Uterus (tissue), 4 donors: ENCODE data around the gene PRKN. TPM values are rescaled to one million over a fixed set of nuclear protein-coding genes. Genes with fewer than 3 reads are reported as not detected.

ENCODE experiments used
- DNase-seq, 2 donors: peaks; one replicate each; pipeline ENCODE4 v3.0.0-alpha.2; 2019 to 2020
- H3K27ac ChIP-seq, 2 donors: fragments of 200-600 bp; sonication (generic); 1 replicate in 1 of 2; 2 replicates in 1 of 2; pipeline ENCODE4 v1.5.1; 2016 to 2018
- H3K27me3 ChIP-seq, 2 donors: fragments of 200-600 bp; sonication (generic); one replicate each; pipeline ENCODE4 v1.5.1; 2018 to 2019; ENCODE audit warnings: control low read depth in 1 of 2
- H3K36me3 ChIP-seq, 2 donors: fragments of 200-600 bp; sonication (generic); one replicate each; pipeline ENCODE4 v1.5.1; 2019; ENCODE audit warnings: control low read depth in 1 of 2
- H3K4me1 ChIP-seq, 2 donors: fragments of 200-600 bp; sonication (generic); one replicate each; pipeline ENCODE4 v1.5.1; 2018 to 2019; ENCODE audit warnings: control low read depth in 1 of 2
- H3K4me3 ChIP-seq, 2 donors: fragments of 200-600 bp; sonication (generic); 1 replicate in 1 of 2; 2 replicates in 1 of 2; pipeline ENCODE4 v1.5.1; 2018 to 2019; ENCODE audit warnings: mild to moderate bottlenecking in 1 of 2
- H3K9me3 ChIP-seq, 2 donors: fragments of 200-600 bp; sonication (generic); one replicate each; pipeline ENCODE4 v1.5.1; 2019; ENCODE audit warnings: control low read depth in 1 of 2
- POLR2A ChIP-seq, 2 donors: fragments of 450-650 bp; IDR thresholded peaks; one replicate each; pipeline ENCODE4 v1.6.1; 2016; ENCODE audit warnings: antibody characterized with exemption in 2 of 2, mild to moderate bottlenecking in 1 of 2, moderate library complexity in 1 of 2
- intact Hi-C: fragments of 100-400 bp; cut with DNase I; formaldehyde crosslinking; loops from one replicate; pipeline ENCODE4 v1.15.1; 2023; ENCODE audit warnings: low total_unique reads
- total RNA-seq, 4 donors: library from RNA; depleted of rRNA in 3 of 4; stranded (reverse); fragments of >200 nt in 3 of 4; gene quantifications; one replicate each; pipeline versions ENCODE4 v1.1.0 to v1.2.4, GENCODE V29; 2014 to 2023
- TF ChIP-seq, protein P1 (sequence below), 4 experiments: fragments of 200-600 bp in 2 of 4; fragments of 450-650 bp in 2 of 4; sonication (generic) in 2 of 4; IDR thresholded peaks; one replicate each; pipeline ENCODE4 v1.5.1; 2016 to 2019; ENCODE audit warnings: antibody characterized with exemption in 4 of 4, mild to moderate bottlenecking in 2 of 4, moderate library complexity in 1 of 4
- donor health status: DM: yes; HTN: yes; CAD: no.

The PRKN gene
- total RNA-seq, 4 donors from 2014 or later: 10.2 to 21.3 (median 13.1) TPM

DNA sequence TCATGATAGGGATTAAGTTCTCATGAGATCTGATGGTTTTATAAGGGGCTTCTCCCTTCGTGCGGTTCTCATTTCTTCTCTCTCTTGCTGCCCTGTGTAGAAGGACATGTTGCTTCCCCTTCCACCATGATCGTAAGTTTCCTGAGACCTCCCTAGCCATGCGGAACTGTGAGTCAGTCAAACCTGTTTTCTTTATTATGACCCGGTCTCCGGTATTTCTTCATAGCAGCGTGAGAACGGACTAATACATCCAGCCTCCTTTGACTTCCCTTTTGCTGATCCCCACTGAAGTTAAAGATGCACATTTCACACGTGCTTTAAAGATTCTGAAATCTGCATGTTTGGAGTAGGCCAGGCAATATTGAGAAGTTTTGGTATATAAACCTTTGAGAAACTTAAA, 543.1 kb downstream of the PRKN start:
- no peak for DNase-seq
- intact Hi-C loops: no loop called here
- TF ChIP-seq POLR2A (IDR thresholded peaks at IDR 0.05): no peak
- TF ChIP-seq, protein P1, sequence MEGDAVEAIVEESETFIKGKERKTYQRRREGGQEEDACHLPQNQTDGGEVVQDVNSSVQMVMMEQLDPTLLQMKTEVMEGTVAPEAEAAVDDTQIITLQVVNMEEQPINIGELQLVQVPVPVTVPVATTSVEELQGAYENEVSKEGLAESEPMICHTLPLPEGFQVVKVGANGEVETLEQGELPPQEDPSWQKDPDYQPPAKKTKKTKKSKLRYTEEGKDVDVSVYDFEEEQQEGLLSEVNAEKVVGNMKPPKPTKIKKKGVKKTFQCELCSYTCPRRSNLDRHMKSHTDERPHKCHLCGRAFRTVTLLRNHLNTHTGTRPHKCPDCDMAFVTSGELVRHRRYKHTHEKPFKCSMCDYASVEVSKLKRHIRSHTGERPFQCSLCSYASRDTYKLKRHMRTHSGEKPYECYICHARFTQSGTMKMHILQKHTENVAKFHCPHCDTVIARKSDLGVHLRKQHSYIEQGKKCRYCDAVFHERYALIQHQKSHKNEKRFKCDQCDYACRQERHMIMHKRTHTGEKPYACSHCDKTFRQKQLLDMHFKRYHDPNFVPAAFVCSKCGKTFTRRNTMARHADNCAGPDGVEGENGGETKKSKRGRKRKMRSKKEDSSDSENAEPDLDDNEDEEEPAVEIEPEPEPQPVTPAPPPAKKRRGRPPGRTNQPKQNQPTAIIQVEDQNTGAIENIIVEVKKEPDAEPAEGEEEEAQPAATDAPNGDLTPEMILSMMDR (IDR thresholded peaks at IDR 0.05): no peak
- Histone ChIP-seq H3K27ac (no peak overlapping the region), H3K36me3 (no peaks in the 10 kb centered on the region), H3K4me1 (no peaks in the 10 kb centered on the region), H3K27me3 (no peaks in the 10 kb centered on the region), H3K4me3 (no peak overlapping the region), H3K9me3 (no peaks in the 10 kb centered on the region)

DNA sequence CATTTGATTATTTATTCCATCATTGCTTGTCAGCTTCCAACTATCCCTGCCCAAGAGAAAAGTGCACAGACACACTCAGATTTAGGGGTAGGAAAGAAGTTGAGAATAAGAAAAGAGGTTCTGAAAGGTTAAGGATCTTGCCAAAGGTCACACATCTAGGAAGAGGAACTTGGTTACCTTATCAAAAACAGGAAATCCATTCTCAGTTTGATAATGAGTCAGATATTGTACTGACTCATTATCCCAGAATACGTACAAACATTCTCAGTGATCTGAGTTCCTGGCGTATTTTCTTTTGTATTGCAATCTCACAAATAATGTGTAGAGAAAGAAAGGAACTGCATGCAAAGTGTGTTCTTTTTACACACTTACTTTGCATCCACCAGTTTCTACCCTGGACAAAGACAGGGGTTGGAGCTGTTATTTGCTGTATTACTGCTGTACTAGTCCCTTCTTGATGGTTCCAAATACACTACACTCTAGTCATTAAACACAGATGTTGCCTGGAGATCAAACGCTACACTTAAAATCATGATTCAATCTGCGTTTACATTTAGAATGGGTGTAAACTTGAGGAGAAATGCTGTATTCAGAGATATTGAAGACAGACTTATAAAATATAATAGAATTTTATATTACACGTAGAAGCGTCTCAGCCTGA, 545.7 kb downstream of the PRKN start:
- no peak for DNase-seq
- no peak overlapping the region for H3K4me3 ChIP-seq
- H3K9me3 ChIP-seq: no peaks in the 10 kb centered on the region
- no peak overlapping the region for H3K27ac ChIP-seq
- intact Hi-C loops: no loop called here
- H3K36me3 ChIP-seq: no peaks in the 10 kb centered on the region
- no peak for TF ChIP-seq POLR2A (IDR thresholded peaks at IDR 0.05)
- TF ChIP-seq, protein P1 (IDR thresholded peaks at IDR 0.05): no peak
- no peaks in the 10 kb centered on the region for H3K4me1 ChIP-seq
- no peaks in the 10 kb centered on the region for H3K27me3 ChIP-seq

DNA sequence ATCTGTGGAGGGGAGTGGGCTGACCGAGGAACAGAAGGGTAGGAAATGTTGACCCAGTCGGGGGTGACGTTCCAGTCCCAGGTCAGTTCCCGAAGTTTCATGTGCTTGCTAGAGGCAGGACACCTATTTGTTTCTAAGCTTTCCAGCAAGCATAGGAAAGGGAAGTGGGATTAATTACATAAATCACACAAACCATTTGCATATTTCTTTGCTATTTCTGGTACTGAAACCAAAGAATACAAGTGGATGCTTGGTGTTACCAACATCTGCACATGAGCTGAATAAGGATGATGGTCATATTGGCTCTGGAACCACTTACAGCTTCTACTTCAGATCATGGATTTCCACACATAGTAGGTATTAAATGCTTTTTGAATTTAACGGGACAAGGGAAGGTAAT, 546.5 kb downstream of the PRKN start:
- Histone ChIP-seq H3K4me3 (no peak overlapping the region), H3K36me3 (no peaks in the 10 kb centered on the region), H3K9me3 (no peaks in the 10 kb centered on the region), H3K4me1 (no peaks in the 10 kb centered on the region), H3K27me3 (no peaks in the 10 kb centered on the region), H3K27ac (no peak overlapping the region)
- TF ChIP-seq POLR2A (IDR thresholded peaks at IDR 0.05): no peak
- TF ChIP-seq, protein P1 (IDR thresholded peaks at IDR 0.05): no peak
- no peak for DNase-seq
- intact Hi-C loops: no loop called here

DNA sequence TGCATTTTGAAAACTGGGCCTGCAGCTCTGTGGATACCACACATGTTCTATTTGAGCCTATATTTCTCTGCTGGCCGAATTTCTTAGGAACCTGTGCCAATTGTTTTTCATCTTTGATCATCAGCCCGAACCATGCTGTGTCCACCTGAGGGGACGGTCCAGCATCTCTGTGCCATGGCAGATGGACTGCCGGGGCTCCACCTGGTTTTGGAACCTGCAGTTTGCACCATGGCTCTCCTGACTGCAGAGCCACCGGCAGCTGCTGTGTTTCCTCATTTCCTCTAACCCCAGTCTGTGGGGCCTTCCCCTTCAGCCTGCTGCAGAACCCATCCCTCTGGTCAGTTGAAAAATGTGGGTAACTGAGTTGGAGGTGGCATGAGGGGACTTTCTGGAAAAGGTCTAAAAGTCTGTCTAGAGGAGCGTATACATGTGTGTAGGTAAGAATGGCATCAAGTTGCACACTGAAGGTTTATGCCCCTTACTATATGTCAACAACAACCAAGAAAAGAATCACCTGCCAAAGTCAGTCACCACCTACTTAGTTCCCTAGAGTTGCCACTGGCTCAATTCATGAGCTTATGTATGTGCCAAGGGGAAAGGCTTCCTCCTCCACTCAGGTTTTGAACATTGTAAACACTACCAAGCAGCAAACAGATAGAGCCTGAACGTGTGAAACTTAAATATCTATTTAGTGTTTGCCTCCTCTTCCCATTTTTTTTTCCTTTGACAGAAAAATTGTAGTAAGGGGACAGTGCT, 548.2 kb downstream of the PRKN start:
- H3K9me3 ChIP-seq: no peaks in the 10 kb centered on the region
- DNase-seq: no peak
- H3K27ac ChIP-seq: no peak overlapping the region
- TF ChIP-seq POLR2A (IDR thresholded peaks at IDR 0.05): no peak
- TF ChIP-seq, protein P1 (IDR thresholded peaks at IDR 0.05): no peak
- intact Hi-C loops: no loop called here
- H3K4me3 ChIP-seq: no peak overlapping the region
- H3K27me3 ChIP-seq: no peaks in the 10 kb centered on the region
- H3K36me3 ChIP-seq: no peaks in the 10 kb centered on the region
- no peaks in the 10 kb centered on the region for H3K4me1 ChIP-seq

DNA sequence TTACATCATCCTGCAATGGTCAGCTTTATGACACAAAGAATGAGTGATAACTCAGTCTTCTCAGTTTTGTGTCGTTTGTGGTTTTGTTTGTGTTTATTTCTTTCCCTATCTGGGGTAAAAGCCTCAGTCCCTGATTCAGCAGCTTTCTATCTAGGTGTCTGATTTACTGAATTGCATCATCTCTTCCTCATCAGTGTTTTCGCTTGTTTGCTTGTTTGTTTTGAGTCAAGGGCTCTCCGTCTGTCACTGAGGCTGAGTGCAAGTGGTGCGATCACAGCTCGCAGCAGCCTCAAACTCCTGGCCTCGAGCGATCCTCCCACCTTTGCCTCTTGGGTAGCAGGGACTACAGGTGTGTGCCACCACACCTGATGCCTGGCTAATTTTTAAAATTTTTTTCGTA, 548.9 kb downstream of the PRKN start:
- Histone ChIP-seq H3K36me3 (no peaks in the 10 kb centered on the region), H3K27me3 (no peaks in the 10 kb centered on the region), H3K4me1 (no peaks in the 10 kb centered on the region), H3K4me3 (no peak overlapping the region), H3K27ac (no peak overlapping the region), H3K9me3 (no peaks in the 10 kb centered on the region)
- no peak for DNase-seq
- TF ChIP-seq, protein P1 (IDR thresholded peaks at IDR 0.05): no peak
- no peak for TF ChIP-seq POLR2A (IDR thresholded peaks at IDR 0.05)
- intact Hi-C loops: no loop called here
